Measurements from ENCODE around the gene ZNF215.

DNA sequence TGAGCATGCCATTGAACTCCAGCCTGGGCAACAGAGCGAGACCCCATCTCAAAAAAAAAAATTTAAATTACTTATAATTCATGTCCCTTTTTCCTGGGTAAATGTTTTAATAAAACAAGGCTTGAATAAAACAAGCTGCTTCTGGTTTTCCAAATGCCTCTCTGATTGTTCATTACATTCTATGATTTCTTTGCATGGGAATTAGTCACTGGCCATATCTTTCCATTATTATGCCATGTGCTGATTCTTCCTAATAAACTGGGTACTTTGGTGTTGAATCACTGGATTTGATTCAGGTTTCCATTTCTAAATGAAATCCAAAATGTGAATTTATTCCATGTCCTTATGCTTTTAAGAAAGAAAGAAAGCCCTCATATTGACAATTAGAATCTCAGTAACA is 42.6 kb downstream of the ZNF215 start:
- TF ChIP-seq, protein P1, sequence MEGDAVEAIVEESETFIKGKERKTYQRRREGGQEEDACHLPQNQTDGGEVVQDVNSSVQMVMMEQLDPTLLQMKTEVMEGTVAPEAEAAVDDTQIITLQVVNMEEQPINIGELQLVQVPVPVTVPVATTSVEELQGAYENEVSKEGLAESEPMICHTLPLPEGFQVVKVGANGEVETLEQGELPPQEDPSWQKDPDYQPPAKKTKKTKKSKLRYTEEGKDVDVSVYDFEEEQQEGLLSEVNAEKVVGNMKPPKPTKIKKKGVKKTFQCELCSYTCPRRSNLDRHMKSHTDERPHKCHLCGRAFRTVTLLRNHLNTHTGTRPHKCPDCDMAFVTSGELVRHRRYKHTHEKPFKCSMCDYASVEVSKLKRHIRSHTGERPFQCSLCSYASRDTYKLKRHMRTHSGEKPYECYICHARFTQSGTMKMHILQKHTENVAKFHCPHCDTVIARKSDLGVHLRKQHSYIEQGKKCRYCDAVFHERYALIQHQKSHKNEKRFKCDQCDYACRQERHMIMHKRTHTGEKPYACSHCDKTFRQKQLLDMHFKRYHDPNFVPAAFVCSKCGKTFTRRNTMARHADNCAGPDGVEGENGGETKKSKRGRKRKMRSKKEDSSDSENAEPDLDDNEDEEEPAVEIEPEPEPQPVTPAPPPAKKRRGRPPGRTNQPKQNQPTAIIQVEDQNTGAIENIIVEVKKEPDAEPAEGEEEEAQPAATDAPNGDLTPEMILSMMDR (IDR thresholded peaks at IDR 0.05): no peak
- no peak for TF ChIP-seq POLR2A (IDR thresholded peaks at IDR 0.05)
